Inflammatory macrophage treated with lipopolysaccharide for 1 hour (primary cell): ENCODE results near the gene ERBB2.

Experiments
- DNase-seq, 2 donors: peaks; one replicate each; pipeline ENCODE4 v3.0.0-alpha.2; 2020 to 2022

Gene ERBB2

GRCh38 chr17:39699818-39700147 lies at the start of gene ERBB2:
Gene ERBB2, plus strand, starts transcription at chr17:39700064. Its CDS starts 175 bp downstream, at chr17:39700239.
- DNase-seq = peak; percentile 5 to 40

- peak in 1 of 2 donors; percentile 5 for DNase-seq
Measured at GRCh38 chr17:39650121-39650579, 49.7 kb upstream of the ERBB2 start.

- no peak for DNase-seq
Measured at GRCh38 chr17:39651923-39652586, 47.8 kb upstream of the ERBB2 start.

DNA sequence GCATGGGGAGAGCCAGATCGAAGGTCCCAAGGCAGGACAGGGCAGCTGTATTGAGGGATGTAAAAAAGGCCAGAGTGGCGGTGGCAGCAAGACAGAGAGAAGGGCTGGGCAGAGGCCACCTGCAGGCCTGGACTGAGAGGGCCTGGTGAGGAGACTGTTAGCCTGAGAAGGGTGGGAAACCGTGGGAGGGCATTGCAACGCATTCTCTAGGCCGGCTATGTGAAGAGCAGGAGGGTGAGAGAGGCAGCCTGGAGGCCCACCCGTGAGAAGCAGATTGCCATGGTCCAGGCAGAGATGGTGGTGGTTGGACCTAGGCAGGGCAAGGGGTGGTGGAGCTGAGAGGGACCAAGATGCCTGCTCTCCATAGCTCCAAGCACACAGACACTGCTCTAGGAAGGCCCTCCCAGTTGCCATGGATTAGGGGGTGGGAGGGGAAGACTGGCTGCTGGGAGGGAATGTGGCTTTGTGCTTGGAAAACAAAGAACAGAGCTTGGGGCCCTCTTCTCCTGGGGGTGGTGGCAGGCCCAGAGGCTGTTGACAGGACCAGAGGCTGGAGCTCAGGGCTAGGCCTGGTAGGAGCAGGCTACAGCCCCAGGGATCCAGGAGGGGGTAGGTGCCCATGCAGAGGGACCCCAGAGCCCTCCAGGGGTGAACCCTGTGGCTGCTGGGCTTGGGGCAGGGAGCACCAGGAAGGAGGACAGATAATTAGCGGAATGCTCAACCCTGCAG lies 47.1 kb upstream of the ERBB2 start:
- DNase-seq = no peak

GRCh38 chr17:39653316-39653661 lies 46.6 kb upstream of the ERBB2 start:
- DNase-seq = no peak

- peak; percentile 44 to 90 for DNase-seq
Measured at GRCh38 chr17:39653662-39654331, 46.1 kb upstream of the ERBB2 start.

DNA sequence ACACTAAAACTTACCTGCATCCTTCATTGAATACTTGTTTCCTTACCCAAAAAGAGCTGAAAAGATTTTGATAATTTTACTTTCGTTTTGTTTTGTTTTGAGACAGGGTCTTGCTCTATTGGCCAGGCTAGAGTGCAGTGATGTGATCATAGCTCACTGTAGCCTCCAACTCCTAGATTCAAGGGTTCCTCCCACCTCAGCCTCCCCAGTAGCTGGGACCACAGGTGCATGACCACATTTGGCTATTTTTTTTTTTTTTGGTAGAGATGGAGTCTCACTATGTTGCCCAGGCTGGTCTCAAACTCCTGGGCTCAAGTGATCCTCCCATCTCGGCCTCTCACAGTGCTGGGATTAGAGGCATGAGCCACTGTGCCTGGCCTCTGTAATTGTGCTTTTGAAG lies 44.8 kb upstream of the ERBB2 start:
- DNase-seq = no peak

DNA sequence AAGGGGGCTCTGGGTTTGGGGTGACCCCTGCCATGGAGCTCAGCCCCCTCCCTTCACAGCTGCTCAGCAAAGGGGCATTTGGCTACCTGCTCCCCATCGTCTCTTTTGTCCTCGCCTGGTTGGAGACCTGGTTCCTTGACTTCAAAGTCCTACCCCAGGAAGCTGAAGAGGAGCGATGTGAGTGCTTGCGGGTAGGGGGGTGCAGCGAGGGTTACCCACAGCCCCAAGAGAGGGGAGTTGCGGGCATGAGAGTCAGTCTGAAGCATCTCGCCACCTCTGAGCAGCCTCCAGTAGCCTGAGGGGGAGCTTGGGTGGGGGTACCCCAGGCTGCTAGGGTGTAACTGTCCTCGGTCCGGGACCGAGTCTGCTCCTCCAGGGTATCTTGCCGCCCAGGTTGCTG lies 41.5 kb upstream of the ERBB2 start:
- no peak for DNase-seq

GRCh38 chr17:39658760-39659159 lies 41.1 kb upstream of the ERBB2 start:
- DNase-seq = no peak

GRCh38 chr17:39659279-39660010 lies 40.4 kb upstream of the ERBB2 start:
- peak in 1 of 2 donors; percentile 36 for DNase-seq

- no peak for DNase-seq
Measured at GRCh38 chr17:39660011-39660360, 39.9 kb upstream of the ERBB2 start.

DNA sequence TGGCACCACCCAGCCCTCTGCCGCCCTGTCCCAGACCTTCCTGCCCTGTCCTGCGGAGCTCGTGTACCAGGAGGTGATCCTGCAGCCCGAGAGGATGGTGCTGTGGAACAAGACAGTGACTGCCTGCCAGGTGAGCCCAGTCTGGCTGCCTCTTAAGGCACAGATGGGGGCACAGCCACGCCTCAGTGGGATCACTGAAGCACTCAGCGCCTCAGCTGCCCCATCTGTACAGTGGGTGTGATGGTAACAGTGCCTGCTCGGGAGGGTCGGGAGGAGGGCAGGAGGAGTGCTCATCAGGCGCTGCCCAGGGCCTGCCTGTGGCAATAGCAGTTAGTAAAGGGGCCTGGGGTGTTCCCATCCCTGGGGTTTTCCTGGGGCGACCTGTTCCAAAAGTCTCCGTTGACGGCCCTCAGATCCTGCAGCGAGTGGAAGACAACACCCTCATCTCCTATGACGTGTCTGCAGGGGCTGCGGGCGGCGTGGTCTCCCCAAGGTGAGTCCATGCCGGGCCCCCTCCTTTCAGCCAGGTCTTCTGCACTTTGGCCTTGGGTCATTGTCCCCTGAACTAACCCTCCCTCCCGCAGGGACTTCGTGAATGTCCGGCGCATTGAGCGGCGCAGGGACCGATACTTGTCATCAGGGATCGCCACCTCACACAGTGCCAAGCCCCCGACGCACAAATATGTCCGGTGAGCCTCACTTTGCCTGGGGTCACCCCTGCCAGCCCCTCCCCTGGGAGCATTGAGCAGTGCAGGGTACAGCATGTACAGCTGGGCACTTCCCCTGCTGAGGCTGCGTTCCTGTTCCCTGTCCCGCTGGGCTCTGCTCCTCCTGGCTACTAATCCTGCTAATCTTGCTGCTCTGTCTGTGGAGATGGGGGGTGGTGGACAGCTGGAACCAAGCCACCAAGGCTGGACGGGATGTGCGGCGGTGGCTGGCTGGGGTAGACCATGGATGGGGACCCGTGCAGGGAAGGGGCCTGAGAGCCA lies 39.2 kb upstream of the ERBB2 start:
- no peak for DNase-seq

GRCh38 chr17:39661744-39662541 lies 37.9 kb upstream of the ERBB2 start:
- DNase-seq = no peak

DNA sequence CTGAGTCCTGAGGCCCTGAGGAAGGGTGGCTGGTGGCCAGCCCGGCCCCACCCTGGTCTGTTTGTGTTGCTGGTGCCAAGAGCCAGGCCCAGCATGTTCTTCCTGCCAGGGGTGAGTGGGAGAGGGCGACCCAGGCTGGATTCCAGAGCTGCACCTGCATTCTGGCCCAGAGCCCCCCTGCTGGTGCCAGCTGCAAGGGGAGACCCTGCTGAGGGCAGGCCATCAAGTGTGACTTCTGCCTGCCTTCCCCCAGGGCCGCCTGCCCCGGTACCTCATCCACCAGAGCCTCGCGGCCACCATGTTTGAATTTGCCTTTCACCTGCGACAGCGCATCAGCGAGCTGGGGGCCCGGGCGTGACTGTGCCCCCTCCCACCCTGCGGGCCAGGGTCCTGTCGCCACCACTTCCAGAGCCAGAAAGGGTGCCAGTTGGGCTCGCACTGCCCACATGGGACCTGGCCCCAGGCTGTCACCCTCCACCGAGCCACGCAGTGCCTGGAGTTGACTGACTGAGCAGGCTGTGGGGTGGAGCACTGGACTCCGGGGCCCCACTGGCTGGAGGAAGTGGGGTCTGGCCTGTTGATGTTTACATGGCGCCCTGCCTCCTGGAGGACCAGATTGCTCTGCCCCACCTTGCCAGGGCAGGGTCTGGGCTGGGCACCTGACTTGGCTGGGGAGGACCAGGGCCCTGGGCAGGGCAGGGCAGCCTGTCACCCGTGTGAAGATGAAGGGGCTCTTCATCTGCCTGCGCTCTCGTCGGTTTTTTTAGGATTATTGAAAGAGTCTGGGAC lies 37.1 kb upstream of the ERBB2 start:
- DNase-seq = no peak

- no peak for DNase-seq
Measured at GRCh38 chr17:39663340-39663687, 36.5 kb upstream of the ERBB2 start.

DNA sequence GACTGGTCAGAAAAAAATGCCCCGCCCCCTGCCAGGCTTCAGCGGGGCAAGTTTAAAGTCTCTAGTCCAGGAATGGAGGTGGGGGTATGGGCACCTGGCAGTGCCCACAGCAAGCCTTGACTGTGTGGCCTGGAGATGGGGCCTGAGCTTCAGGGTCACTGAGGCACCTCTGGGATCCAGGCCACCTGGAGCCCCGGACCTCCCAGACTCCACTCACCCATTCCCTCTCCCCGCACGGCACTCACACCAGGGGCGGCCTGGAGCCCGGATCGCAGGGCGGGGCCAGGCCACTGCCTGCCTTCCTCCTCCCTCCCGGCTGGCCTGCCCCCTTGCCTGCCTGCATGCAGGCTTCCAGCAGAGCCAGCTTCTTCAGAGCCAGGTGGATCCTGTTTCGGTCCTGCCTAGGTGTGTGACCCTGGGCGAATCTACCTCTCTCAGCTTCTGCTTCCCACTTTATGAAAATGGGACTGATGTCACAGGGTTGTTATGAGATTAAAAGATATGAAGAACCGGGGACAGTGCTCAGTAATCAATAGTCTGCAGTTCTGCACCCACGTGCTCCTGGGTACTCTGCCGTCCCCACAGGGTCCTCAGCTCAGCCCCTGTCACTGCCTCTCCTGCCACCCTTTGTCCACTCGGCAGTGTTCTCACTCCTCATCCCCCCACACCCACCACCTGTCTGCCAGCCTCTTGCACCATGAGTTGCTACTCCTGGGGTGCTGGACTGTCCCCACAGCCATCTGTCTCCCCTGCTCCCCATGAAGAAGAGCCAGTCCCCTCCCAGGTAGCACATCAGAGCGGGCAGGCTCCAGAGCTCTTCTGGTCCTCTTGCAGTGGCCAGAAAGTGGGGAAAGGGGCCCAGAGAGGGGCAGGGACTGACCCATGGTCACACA lies 35.9 kb upstream of the ERBB2 start:
- DNase-seq = no peak

DNA sequence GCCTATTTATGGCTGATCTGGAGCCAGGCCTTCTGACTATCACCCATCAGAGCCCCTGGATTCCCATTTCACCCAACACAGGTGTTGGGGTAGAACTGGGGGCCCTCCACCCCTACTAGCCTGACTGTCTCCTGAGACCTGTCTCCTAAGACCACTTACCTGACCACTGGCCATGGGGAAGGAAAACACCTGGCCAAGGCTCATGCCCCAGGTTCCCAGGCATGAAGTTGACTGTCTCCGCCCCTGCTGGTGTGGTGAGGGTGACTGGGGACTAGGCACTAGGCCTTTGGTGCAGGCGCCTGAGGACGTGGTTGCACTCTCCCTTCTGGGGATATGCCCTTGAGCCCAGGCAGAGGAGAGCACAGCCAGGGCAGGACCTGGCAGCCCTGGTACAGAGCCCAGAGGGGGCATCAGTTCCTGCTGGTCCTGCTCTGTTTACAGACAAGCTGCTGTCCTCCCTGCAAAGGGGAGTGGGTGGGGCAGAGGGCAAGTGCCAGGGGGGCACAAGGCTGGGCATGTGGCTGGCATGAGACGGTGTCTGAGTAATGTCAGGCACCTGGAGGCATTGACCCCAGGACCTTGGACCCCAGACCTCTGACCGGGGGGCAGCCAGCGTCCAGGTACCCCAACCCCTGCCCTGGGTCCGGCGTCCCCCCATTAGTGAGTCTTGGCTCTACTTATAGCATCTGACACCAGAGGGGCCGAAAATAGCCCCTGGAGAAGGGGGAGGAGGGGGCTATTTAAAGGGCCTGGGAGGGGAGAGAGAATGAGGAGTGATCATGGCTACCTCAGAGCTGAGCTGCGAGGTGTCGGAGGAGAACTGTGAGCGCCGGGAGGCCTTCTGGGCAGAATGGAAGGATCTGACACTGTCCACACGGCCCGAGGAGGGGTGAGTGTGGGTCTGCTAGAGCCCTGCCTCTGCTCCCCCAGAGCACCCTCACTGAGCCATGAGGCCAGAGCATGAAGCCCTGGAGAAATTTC lies 35.0 kb upstream of the ERBB2 start, which contains the start of gene TCAP:
TSS of gene TCAP (plus strand) at position 769 of the 981 bp plus-strand sequence. CDS start at position 780, 11 bp downstream.
- DNase-seq = no peak

DNA sequence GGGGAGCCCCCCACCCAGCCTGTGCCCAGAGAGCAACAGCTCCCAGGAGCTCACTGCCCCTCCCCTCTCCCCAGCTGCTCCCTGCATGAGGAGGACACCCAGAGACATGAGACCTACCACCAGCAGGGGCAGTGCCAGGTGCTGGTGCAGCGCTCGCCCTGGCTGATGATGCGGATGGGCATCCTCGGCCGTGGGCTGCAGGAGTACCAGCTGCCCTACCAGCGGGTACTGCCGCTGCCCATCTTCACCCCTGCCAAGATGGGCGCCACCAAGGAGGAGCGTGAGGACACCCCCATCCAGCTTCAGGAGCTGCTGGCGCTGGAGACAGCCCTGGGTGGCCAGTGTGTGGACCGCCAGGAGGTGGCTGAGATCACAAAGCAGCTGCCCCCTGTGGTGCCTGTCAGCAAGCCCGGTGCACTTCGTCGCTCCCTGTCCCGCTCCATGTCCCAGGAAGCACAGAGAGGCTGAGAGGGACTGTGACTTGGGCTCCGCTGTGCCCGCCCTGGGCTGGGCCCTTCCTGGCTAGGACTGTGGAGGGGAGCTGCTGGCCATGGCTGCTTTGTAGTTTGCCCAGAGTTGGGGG lies 34.1 kb upstream of the ERBB2 start:
- DNase-seq = no peak
